Measurements from ENCODE around the gene INF2. TPM values are rescaled to one million over a fixed set of nuclear protein-coding genes. Genes with fewer than 3 reads are reported as not detected.

The INF2 gene
- polyA plus RNA-seq, 1 experiment, result 14.9 TPM

DNA sequence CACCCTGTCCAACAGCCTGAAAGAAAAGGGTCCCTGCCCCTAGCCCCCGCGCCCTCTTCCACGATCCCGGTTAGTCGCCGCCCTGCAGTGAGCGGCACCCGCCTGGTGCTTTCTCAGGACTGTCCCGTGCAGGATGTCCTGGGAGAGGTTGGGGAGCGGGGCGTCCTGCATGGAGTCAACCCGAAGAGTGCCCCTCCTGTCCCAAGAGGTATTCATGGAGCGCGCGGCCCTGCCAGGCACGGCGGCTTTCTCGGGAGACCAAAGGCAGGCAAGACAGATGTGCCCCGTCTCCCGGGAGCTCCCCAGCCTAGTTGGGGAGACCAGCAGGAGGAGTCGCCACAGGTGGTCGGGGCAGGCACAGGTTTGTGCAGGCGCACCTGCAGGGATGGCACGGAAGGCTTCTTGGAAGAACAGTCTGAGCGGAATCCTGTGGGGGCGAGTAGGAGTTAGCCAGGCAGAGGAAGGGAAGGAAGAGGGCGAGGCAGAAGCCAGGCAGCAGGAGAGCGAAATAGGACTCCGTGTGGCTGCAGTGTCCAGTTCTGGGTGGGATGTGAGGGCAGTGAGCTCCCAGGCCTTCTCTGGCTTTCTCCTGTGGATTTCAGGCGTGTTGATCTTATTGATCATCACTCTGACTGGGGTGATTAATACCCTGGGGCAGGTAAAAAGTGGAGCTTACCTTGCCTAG is 64.3 kb downstream of the INF2 start:
- no peak for DNase-seq (ENCODE audit: low read depth, low spot score)
- TF ChIP-seq, protein P1, sequence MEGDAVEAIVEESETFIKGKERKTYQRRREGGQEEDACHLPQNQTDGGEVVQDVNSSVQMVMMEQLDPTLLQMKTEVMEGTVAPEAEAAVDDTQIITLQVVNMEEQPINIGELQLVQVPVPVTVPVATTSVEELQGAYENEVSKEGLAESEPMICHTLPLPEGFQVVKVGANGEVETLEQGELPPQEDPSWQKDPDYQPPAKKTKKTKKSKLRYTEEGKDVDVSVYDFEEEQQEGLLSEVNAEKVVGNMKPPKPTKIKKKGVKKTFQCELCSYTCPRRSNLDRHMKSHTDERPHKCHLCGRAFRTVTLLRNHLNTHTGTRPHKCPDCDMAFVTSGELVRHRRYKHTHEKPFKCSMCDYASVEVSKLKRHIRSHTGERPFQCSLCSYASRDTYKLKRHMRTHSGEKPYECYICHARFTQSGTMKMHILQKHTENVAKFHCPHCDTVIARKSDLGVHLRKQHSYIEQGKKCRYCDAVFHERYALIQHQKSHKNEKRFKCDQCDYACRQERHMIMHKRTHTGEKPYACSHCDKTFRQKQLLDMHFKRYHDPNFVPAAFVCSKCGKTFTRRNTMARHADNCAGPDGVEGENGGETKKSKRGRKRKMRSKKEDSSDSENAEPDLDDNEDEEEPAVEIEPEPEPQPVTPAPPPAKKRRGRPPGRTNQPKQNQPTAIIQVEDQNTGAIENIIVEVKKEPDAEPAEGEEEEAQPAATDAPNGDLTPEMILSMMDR (IDR thresholded peaks at IDR 0.05; ENCODE audit: low read depth, low read length), result no peak
- Histone ChIP-seq H3K27me3 (ENCODE audit: control insufficient read depth, insufficient read depth, low read length) (no peaks in the 10 kb centered on the region), H3K9me3 (ENCODE audit: control insufficient read depth, insufficient read depth, low read length) (peaks cover 9% of the 10 kb centered on the region; the same call in 1 of the 2 replicates), H3K27ac (ENCODE audit: low read depth, low read length) (peak overlapping the region; percentile 47), H3K4me3 (ENCODE audit: low read depth, low read length) (peak overlapping the region; percentile 94)
- POLR2A ChIA-PET, result interaction anchor here (0.6 to 2.1 kb wide), 8 partner anchors 11 to 540 kb away, joined by 3 to 16 read pairs (median 6); partner anchors contain the start of genes ADSS1 and ZBTB42
- CTCF ChIA-PET, result interaction anchor here (1.2 to 6.5 kb wide), 5 partner anchors 14 to 73 kb away, joined by 5 to 39 read pairs (median 15); partner anchors contain the start of gene ADSS1

DNA sequence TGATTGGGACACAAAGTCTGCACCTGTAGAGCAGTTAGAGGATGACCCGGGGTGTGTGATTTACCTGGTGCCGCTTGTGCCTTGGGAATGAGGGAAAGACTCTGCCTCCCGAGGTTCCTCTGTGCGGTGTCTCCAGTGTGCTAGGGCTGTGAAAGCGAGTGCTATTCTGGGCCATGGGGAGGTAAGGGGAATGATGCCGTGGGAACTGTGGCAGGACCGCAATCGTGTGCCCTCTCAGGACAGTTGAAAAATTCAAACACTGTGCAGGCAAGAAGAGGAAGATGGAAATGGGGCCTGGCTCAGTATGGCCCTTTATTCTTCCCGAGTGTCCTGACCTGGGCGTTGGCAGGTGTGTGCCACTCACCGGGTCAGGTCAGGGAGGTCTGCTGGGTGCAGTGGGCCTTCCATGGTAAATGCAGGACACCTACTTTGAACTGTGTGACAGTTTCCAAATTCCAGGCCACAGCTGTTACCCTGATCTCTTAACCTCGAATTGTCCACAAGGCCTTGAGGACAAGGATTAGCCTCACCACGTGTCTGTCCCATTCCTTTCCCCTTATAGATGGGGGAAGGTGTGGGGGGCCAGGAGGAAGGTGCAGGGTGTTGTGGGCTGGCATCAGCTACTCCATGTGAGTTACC is 64.9 kb downstream of the INF2 start:
- TF ChIP-seq, protein P1 (IDR thresholded peaks at IDR 0.05; ENCODE audit: low read depth, low read length), result no peak
- Histone ChIP-seq H3K9me3 (ENCODE audit: control insufficient read depth, insufficient read depth, low read length) (peaks cover 9% of the 10 kb centered on the region; the same call in 1 of the 2 replicates), H3K4me3 (ENCODE audit: low read depth, low read length) (peak overlapping the region; percentile 94), H3K27me3 (ENCODE audit: control insufficient read depth, insufficient read depth, low read length) (no peaks in the 10 kb centered on the region), H3K27ac (ENCODE audit: low read depth, low read length) (no peak overlapping the region)
- no peak for DNase-seq (ENCODE audit: low read depth, low spot score)
- CTCF ChIA-PET, result interaction anchor here (0.8 to 3.8 kb wide), 4 partner anchors 12 to 72 kb away, joined by 4 to 27 read pairs (median 10); no protein-coding TSS in a partner anchor
- POLR2A ChIA-PET, result interaction anchor here (0.5 to 2.1 kb wide), 2 partner anchors 29 to 66 kb away, joined by 5 to 16 read pairs; partner anchors contain the start of gene ADSS1

DNA sequence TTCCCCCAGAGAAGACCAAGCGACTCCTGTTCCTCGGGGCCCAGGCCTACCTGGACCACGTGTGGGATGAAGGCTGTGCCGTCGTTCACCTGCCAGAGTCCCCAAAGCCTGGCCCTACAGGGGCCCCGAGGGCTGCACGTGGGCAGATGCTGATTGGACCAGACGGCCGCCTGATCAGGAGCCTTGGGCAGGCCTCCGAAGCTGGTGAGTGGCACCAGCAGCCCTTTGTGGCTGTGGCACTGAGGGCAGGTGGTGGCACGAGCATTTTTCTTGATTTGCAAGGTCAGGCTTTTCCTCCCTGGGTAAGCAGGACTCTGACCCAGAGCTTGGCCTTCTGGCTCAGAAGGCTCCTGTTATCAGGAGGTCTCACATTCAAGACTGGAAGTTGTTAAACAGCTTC is 66.2 kb downstream of the INF2 start:
- H3K27me3 ChIP-seq (ENCODE audit: control insufficient read depth, insufficient read depth, low read length), result no peaks in the 10 kb centered on the region
- POLR2A ChIA-PET, result no interaction called here

DNA sequence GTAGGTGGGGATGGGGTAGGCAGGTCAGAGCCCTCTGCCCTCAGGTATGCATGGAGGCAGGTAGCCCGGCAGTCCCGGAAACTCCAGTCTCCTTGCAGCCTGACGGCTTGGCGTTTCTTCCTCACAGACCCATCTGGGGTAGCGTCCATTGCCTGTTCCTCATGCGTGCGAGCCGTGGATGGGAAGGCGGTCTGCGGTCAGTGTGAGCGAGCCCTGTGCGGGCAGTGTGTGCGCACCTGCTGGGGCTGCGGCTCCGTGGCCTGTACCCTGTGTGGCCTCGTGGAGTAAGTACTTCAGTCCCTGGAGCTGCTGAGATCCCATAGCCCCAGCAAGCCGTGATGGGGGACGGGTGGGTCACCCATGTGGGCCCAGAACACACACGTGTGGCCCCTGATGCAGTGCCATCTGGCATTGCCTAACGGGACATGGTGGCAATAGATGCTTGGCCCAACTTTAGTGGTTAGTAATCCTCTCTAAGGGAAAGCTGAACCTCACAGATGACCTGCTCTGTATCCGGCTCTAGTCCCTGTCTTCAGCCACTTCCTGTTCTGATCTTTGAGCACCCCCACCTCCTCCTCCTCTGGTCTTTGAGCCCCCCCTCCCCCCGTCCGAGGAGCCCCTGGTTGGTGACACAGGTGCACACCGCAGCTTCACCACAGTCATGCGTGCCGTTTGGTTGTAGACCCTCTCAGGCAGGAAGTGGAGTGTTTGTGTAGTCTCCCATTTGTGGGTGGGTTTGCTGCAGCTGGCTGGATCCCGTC is 67.2 kb downstream of the INF2 start:
- Histone ChIP-seq H3K27me3 (ENCODE audit: control insufficient read depth, insufficient read depth, low read length) (no peaks in the 10 kb centered on the region), H3K9me3 (ENCODE audit: control insufficient read depth, insufficient read depth, low read length) (peaks cover 9% of the 10 kb centered on the region; the same call in 1 of the 2 replicates), H3K27ac (ENCODE audit: low read depth, low read length) (no peak overlapping the region), H3K4me3 (ENCODE audit: low read depth, low read length) (no peak overlapping the region)
- POLR2A ChIA-PET, result no interaction called here
- CTCF ChIA-PET, result interaction anchor here (1.4 to 4.0 kb wide), 2 partner anchors 12 to 64 kb away, joined by 4 to 23 read pairs; no protein-coding TSS in a partner anchor
- TF ChIP-seq, protein P1 (IDR thresholded peaks at IDR 0.05; ENCODE audit: low read depth, low read length), result no peak
- no peak for DNase-seq (ENCODE audit: low read depth, low spot score)

More for the DNA sequence above, 66.2 kb downstream of the INF2 start:
- TF ChIP-seq, protein P1 (IDR thresholded peaks at IDR 0.05; ENCODE audit: low read depth, low read length), result no peak
- H3K4me3 ChIP-seq (ENCODE audit: low read depth, low read length), result no peak overlapping the region
- H3K27ac ChIP-seq (ENCODE audit: low read depth, low read length), result no peak overlapping the region
- H3K9me3 ChIP-seq (ENCODE audit: control insufficient read depth, insufficient read depth, low read length), result peaks cover 9% of the 10 kb centered on the region; the same call in 1 of the 2 replicates
- CTCF ChIA-PET, result interaction anchor here (2.7 to 3.8 kb wide), 2 partner anchors 13 to 71 kb away, joined by 15 to 27 read pairs; no protein-coding TSS in a partner anchor
- no peak for DNase-seq (ENCODE audit: low read depth, low spot score)
